GM19438 (cell line): ENCODE data around the gene SFXN5.

Source experiments
- ATAC-seq: cut with Tn5 transposase; IDR thresholded peaks from one replicate; pipeline ENCODE4 v1.9.1; 2021; ENCODE audit warnings: low read depth; ENCODE audit not compliant: unreplicated experiment

Gene SFXN5

DNA sequence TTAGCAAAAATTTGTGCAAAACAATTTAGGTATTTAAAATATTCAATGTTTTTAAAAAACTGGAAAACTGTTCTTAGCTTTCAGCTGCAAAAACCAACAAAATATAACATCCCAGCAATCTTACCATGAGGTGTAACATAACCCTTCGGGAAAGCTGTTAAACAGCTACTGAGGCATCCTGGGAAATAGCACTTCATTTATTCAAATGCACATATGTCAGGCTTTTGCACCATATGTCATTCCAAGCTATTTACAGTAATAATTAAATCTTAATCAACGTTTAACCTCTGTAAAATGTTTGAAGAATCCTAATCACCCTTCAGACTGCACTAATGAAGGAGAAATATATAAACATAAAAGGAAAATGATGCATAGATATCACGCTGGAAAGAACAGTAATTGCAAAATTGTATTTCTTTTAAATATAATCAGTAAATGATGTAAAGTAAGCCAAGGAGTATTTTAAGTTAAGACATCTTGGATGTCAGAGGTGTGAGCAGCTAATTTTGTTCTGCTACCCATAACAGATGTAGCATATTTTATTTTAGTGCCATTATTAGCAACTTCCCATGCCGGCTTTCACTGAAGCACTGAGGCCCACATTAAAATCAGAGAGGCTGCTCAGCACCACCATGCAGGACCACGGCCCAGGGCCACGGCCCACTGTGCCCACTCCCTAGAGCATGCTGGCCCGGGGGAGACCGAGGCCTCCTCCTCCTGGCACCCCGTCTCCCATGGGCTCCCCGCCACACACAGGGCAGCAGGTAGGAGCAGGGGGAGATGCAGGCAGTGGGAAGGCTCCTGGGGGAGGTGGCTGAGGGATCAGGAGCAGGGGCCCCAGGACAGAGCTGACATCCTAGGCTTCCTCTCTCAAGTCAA is 123.3 kb downstream of the SFXN5 start:
- no peak for ATAC-seq

- no peak for ATAC-seq
These were observed 125.0 kb downstream of the SFXN5 start for GRCh38 chr2:72946466-72946865.

DNA sequence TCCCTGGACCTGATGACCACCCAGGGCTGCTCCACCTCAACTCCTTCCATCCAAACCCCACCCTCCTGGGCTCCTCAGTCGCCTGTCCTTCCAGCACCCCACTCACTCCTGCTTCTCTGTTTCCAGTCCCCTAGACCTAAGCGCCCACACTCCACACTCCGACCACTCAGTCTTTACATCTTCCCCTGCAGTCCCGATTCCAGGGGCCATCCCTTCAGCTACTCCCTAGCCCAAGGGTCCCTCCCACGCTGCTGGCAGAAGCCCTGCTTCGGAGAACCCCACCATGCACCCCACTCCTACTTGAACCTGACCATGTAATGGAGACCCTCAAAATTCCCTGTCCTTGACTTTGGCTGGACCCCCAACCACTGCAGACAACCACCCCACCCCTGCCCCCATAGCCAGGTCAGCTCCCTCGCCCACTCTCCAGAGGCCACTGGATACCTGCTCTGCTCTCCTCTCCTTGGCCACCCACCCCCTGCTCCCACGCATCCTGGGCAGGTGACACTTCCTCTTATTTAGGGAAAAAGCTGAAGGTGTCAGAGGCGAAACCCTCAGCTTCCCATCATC is 126.0 kb downstream of the SFXN5 start:
- ATAC-seq, result no peak

- ATAC-seq, result no peak
These were observed 126.6 kb downstream of the SFXN5 start for GRCh38 chr2:72944804-72945449.

DNA sequence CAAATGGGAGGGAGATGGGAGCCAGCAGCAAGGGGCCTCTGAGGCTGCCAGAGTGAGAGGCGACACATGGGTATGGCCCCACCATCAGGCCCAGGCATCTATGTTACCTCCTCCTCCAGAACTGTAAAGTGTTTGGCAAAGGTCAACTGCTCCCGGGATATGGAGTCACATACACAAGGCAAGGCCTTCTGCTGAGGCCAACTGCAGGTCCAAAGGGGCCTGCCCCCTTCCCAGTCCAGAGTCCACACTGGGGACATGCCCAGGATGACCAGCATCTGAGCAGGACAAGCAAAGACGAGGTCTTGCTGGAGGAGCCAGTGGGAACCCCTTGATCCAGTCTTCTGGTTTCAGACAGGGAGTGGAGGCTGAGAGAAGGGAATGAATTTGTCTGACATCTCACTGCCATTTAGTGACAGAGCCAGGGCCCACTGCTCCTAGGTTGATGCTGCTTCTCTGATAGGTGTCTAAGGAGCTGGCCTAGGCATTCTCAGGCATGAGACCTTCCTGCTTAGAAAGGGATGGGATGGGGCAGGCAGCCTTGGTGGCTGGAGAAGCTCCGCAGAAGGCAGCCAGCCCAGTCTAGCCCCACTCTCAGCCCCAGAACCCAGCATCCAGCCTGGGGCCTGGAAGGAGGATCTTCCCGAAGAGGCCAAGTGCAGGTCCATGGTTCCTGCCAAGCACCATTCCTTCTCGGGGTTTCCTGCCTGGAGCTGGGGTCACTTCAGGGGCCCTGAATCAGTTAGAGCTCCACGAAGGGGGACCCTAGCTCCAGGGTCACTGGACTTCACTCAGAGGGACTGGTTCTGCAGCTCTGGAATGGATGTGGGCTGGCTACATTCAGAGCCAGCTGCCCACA is 127.7 kb downstream of the SFXN5 start:
- no peak for ATAC-seq

DNA sequence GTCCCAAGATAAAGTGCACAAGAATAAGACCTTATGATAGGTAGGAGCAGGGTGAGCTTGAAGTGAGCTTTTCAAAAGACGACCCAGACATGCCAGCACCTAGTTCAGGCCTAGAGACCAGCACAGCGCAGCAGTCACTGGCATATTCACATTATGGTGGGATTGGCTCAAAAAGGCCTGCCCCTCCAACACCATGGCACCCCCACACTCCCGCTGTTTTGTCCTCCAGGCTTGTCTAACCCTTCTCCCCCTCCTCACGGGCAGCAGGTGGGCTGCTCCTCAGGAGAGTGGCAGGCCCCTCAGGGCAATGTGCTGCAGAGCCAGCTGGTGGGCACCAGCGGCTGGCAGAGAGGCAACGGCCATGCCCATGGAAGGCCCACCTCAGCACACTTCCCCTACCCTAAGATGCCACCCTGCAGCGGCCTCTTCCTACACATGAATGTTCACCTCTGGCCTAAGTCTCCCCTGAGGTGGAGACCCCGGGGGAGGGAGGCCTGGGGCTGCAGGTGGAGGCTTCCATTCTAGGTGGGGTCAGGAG is 128.6 kb downstream of the SFXN5 start:
- no peak for ATAC-seq

- no peak for ATAC-seq
These were observed 129.2 kb downstream of the SFXN5 start for GRCh38 chr2:72942293-72942692.

- no peak for ATAC-seq
These were observed 130.7 kb downstream of the SFXN5 start for GRCh38 chr2:72940786-72941185.

DNA sequence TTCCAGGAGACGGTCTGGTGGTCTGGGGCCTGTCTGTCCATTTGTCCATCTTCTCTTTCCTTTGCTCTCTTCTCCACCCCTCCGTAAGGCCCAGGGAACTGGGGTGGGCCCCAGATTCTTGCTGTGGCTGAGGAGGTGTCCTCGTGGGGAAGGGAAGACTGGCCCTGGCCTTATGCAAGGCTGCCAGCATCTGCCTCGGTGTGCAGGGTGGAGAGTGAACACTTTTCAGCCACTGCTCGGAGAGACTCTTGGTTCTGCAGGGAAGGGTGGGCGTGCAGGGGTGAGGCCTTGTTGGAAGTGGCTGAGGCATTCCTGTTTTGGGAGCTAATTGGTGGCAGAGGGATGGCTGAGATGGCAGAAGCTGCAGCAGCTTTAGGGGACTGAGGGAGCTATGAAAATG is 131.2 kb downstream of the SFXN5 start:
- no peak for ATAC-seq

DNA sequence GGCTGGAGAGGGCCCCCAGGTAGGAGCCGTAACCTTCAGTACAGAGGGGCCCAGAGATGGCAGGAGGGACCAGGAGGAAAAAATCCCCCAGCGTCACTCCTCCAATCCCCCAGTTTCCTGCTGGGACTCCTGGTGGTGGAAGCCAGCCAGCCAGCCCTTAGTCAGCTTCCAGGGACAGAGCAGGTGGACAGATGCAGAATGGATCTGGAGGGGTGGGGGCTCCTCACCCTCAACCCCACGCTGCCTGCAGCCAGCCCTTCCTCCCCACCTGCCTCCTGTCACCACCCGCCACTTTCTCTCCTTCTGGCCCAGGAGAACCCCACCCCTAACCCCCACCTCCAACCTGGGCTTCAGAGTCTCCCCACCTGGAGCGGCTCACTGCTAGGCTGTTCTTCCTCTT is 133.1 kb downstream of the SFXN5 start:
- ATAC-seq, result no peak

DNA sequence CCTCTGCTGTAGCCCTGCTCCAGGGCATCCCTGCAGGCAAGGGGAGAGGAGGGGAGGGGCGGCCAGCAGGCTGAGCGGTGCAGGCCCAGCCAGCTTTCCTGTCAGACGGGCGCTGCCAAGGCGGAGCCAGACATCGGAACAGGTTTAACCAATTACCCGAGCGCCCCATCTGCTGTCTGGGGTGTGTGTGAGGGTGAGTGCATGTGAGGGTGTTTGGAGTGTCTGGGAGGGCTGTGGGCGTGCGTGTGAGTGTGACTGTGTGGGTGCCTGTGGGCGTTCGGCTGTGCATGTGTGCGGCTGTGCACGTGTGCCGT is 134.2 kb downstream of the SFXN5 start:
- no peak for ATAC-seq

DNA sequence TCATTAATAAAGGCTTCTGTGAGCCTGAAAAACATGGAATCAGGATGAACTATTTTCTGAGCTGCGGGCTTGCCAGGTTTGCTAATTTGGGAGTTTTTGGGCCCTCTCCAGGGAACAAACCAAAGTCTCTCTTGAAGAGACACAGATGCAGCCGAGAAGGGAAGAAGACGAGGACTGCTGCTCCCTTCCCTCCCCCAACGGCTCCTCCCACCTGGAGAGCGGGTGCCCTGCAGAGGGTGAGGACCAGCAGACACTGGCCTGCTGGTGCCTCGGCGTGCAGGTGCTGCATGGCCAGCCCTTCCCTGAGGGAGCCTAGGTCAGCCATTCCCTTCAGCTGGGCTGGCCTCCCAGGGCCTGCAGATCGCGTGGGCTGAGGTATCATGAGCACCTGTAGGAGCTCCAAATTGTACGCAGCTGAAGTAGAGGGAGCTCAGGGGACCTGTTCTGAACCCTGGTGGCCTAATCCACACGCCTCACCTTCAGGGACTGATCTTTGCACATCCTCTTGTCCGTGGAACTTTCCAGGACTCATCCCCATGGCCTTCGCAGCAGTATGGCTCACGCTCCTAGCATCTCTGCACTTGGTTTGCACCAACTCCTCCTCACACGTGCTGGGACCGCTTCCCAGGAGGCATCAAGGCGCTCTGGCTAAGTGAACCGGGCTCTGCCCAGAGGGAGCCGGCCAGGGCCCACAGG is 134.7 kb downstream of the SFXN5 start:
- ATAC-seq, result no peak

GRCh38 chr2:72935611-72935957 is 135.9 kb downstream of the SFXN5 start:
- no peak for ATAC-seq

GRCh38 chr2:72934683-72935610 is 136.6 kb downstream of the SFXN5 start:
- no peak for ATAC-seq

DNA sequence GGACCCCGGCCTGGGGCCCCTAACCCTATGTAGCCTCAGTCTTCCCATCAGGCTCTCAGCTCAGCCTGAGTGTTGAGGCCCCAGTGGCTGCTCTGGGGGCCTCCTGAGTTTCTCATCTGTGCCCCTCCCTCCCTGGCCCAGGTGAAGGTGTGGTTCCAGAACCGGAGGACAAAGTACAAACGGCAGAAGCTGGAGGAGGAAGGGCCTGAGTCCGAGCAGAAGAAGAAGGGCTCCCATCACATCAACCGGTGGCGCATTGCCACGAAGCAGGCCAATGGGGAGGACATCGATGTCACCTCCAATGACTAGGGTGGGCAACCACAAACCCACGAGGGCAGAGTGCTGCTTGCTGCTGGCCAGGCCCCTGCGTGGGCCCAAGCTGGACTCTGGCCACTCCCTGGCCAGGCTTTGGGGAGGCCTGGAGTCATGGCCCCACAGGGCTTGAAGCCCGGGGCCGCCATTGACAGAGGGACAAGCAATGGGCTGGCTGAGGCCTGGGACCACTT is 137.8 kb downstream of the SFXN5 start:
- ATAC-seq, result no peak

DNA sequence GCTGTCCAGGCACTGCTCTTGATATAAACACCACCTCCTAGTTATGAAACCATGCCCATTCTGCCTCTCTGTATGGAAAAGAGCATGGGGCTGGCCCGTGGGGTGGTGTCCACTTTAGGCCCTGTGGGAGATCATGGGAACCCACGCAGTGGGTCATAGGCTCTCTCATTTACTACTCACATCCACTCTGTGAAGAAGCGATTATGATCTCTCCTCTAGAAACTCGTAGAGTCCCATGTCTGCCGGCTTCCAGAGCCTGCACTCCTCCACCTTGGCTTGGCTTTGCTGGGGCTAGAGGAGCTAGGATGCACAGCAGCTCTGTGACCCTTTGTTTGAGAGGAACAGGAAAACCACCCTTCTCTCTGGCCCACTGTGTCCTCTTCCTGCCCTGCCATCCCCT is 138.3 kb downstream of the SFXN5 start:
- no peak for ATAC-seq

DNA sequence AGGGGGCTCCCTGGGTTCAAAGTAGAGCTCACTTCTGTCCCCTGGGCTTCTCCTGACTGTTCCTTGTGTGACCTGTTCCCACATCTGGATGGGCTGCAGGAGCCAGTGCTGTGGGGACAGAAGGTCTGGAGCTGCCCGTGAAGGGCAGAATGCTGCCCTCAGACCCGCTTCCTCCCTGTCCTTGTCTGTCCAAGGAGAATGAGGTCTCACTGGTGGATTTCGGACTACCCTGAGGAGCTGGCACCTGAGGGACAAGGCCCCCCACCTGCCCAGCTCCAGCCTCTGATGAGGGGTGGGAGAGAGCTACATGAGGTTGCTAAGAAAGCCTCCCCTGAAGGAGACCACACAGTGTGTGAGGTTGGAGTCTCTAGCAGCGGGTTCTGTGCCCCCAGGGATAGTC is 138.7 kb downstream of the SFXN5 start:
- ATAC-seq, result no peak

DNA sequence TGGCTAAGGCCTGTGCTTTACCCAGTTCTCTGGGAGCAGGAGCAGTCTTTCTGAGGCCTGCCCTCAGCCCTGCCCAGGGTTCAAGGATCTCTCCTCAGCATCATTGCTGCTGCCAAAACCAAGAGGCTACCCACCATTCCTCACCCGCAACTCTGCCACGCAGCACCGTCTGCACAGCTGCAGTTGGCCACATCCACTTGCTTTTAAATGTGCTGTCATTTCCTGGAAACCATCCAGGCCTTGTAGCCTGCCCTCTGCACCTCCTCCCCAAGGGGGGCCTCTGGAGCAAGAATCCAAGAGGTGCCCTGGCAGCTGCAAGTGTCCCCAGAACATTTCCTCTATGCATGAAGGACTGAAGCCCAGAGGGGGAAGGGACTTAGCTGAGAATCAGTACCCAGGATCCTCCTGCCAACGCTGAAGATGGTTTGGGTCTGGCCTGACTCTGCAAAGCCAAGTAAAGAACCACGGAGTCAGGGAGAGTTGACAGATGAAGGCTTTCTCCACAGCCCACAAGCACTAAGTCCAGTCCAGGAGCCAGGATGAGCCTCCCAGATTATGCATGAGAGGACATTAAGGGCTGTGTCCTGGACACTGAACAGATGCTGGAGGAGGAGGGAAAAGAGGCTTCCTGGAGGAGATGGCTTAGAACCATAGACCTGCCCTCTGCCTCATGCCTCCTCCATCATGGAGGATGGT is 139.3 kb downstream of the SFXN5 start:
- ATAC-seq, result no peak
